Spleen (tissue), 11 donors: ENCODE measurements around the gene C8A. TPM values are rescaled to one million over a fixed set of nuclear protein-coding genes. Genes with fewer than 3 reads are reported as not detected.

ENCODE experiments used
- DNase-seq: peaks from one replicate; pipeline ENCODE4 v3.0.0-alpha.2; 2020
- H3K27ac ChIP-seq, 8 donors: fragments of 200-600 bp; sonication (generic) in 7 of 8; 1 replicate in 4 of 8; 2 replicates in 4 of 8; pipeline versions ENCODE4 v1.5.0 to v1.8.0; 2016 to 2021; ENCODE audit warnings: inconsistent platforms in 4 of 8, mild to moderate bottlenecking in 4 of 8, moderate library complexity in 1 of 8
- H3K27me3 ChIP-seq, 7 donors: fragments of 200-600 bp; sonication (generic) in 6 of 7; replicated peaks in 1 of 7; 1 replicate in 4 of 7; 2 replicates in 3 of 7; pipeline versions ENCODE4 v1.5.0 to v1.8.0; 2016 to 2021; ENCODE audit warnings: inconsistent platforms in 3 of 7, mild to moderate bottlenecking in 1 of 7
- H3K36me3 ChIP-seq, 6 donors: fragments of 200-600 bp; sonication (generic) in 5 of 6; 1 replicate in 4 of 6; 2 replicates in 2 of 6; pipeline versions ENCODE4 v1.5.0 to v1.8.0; 2016 to 2021; ENCODE audit warnings: inconsistent platforms in 2 of 6
- H3K4me1 ChIP-seq, 6 donors: fragments of 200-600 bp; sonication (generic) in 5 of 6; 1 replicate in 3 of 6; 2 replicates in 3 of 6; pipeline versions ENCODE4 v1.5.0 to v1.8.0; 2016 to 2021; ENCODE audit warnings: inconsistent platforms in 3 of 6
- H3K4me3 ChIP-seq, 8 donors: fragments of 200-600 bp; sonication (generic) in 7 of 8; 1 replicate in 4 of 8; 2 replicates in 4 of 8; pipeline versions ENCODE4 v1.5.0 to v1.8.0; 2016 to 2021; ENCODE audit warnings: inconsistent platforms in 4 of 8, mild to moderate bottlenecking in 4 of 8, moderate library complexity in 2 of 8
- H3K9me3 ChIP-seq, 8 donors: fragments of 200-600 bp; sonication (generic) in 7 of 8; 1 replicate in 4 of 8; 2 replicates in 4 of 8; pipeline versions ENCODE4 v1.5.0 to v1.8.0; 2016 to 2021; ENCODE audit warnings: inconsistent platforms in 4 of 8
- CTCF ChIP-seq, 11 experiments: fragments of 200-600 bp in 7 of 11; fragments of 450-650 bp in 4 of 11; sonication (generic) in 4 of 11; IDR thresholded peaks in 8 of 11; conservative IDR thresholded peaks in 3 of 11; 1 replicate in 7 of 11; 2 replicates in 4 of 11; pipeline versions ENCODE4 v1.4.0 to v1.8.0; 2016 to 2021; ENCODE audit warnings: antibody characterized with exemption in 11 of 11, inconsistent platforms in 4 of 11, mild to moderate bottlenecking in 1 of 11
- POLR2A ChIP-seq, 3 donors: fragments of 450-650 bp; IDR thresholded peaks; one replicate each; pipeline ENCODE4 v1.5.1; 2017; ENCODE audit warnings: antibody characterized with exemption in 3 of 3, mild to moderate bottlenecking in 1 of 3
- POLR2AphosphoS5 ChIP-seq, 3 donors: sonication (generic); formaldehyde crosslinking; IDR thresholded peaks; one replicate each; pipeline ENCODE4 v1.5.1; 2017; ENCODE audit warnings: antibody characterized with exemption in 3 of 3
- WGBS, 5 donors: extraction: QIAGEN DNeasy Blood & Tissue Kit in 3 of 5; methylation state at CpG; one replicate each; pipeline versions ENCODE4 v1.1.5 to v1.1.7; 2013 to 2018; 5-methylcytosine and 5-hydroxymethylcytosine counted together
- intact Hi-C: fragments of 100-400 bp; cut with DNase I; formaldehyde crosslinking; loops from one replicate; pipeline ENCODE4 v1.15.0; 2023; ENCODE audit warnings: low total_unique reads
- polyA plus RNA-seq, 3 donors: library from polyadenylated mRNA; stranded (reverse); fragments of 200-250 nt; gene quantifications; one replicate each; pipeline ENCODE4 v1.2.1, GENCODE V29; 2013
- total RNA-seq, 7 donors: library from RNA; depleted of rRNA in 3 of 7; stranded (reverse); fragments of >200 nt in 3 of 7; fragmentation: NEBNext Ultra II Directional in 4 of 7; extraction: Animal tissue kit (Norgen Biotek cat#: 25700) in 4 of 7; gene quantifications; one replicate each; pipeline versions ENCODE4 v1.1.0 to v1.2.1, GENCODE V29; 2016 to 2021
- donor health status: healthy with polysubstance abuse.
- donor health status: DM: no; HTN: no; CAD: no; lungs with moderate emphysema.
- donor health status: DM: no; HTN: no; CAD: no.
- donor health status: Bipolar disorder and iron deficiency.
- donor health status: healthy.
- donor health status: DM: no; HTN: no; CAD: no.
- donor health status: DM: yes; HTN: yes; CAD: no.

C8A gene
- total and polyA plus RNA-seq, 10 donors, result 0.03 TPM; not detected in 9

GRCh38 chr1:56952501-56952900 is 97.9 kb downstream of the C8A start:
- no peak for DNase-seq
- Histone ChIP-seq H3K27ac (no peak overlapping the region), H3K4me3 (no peak overlapping the region), H3K36me3 (no peaks in the 10 kb centered on the region), H3K4me1 (no peaks in the 10 kb centered on the region), H3K9me3 (no peaks in the 10 kb centered on the region), H3K27me3 (peaks cover 0 to 9% (median 0%) of the 10 kb centered on the region in 7 donors)
- WGBS, 5 donors, result 87 to 91% (median 90%) methylated on average over 8 of the region's 8 CpGs
- intact Hi-C loops, result no loop called here
- TF ChIP-seq POLR2AphosphoS5 (IDR thresholded peaks at IDR 0.05) (no peak), CTCF (IDR thresholded peaks at IDR 0.05 in 8 of 11, conservative IDR thresholded peaks at IDR 0.05 in 3 of 11) (no peak), POLR2A (IDR thresholded peaks at IDR 0.05) (no peak)

GRCh38 chr1:56953386-56953785 is 98.8 kb downstream of the C8A start:
- Histone ChIP-seq H3K27ac (no peak overlapping the region), H3K36me3 (no peaks in the 10 kb centered on the region), H3K27me3 (peaks cover 0 to 9% (median 0%) of the 10 kb centered on the region in 7 donors), H3K4me1 (no peaks in the 10 kb centered on the region), H3K4me3 (no peak overlapping the region), H3K9me3 (no peaks in the 10 kb centered on the region)
- WGBS, 5 donors, result 45 to 55% (median 52%) methylated on average over 5 of the region's 5 CpGs
- intact Hi-C loops, result no loop called here
- no peak for TF ChIP-seq POLR2AphosphoS5 (IDR thresholded peaks at IDR 0.05)
- TF ChIP-seq CTCF (IDR thresholded peaks at IDR 0.05 in 8 of 11, conservative IDR thresholded peaks at IDR 0.05 in 3 of 11), result no peak
- no peak for TF ChIP-seq POLR2A (IDR thresholded peaks at IDR 0.05)
- no peak for DNase-seq

GRCh38 chr1:56954664-56955063 is 100.1 kb downstream of the C8A start:
- TF ChIP-seq CTCF (IDR thresholded peaks at IDR 0.05 in 8 of 11, conservative IDR thresholded peaks at IDR 0.05 in 3 of 11), result no peak
- no peak for TF ChIP-seq POLR2AphosphoS5 (IDR thresholded peaks at IDR 0.05)
- no peak for TF ChIP-seq POLR2A (IDR thresholded peaks at IDR 0.05)
- H3K4me1 ChIP-seq, result no peaks in the 10 kb centered on the region
- H3K4me3 ChIP-seq, result no peak overlapping the region
- intact Hi-C loops, result no loop called here
- H3K27me3 ChIP-seq, result peaks cover 0 to 9% (median 0%) of the 10 kb centered on the region in 7 donors
- no peak for DNase-seq
- no peaks in the 10 kb centered on the region for H3K9me3 ChIP-seq
- no peak overlapping the region for H3K27ac ChIP-seq
- WGBS, 5 donors, result 69 to 92% (median 82%) methylated on average over 1 of the region's 1 CpG
- no peaks in the 10 kb centered on the region for H3K36me3 ChIP-seq

- TF ChIP-seq POLR2AphosphoS5 (IDR thresholded peaks at IDR 0.05) (no peak), CTCF (IDR thresholded peaks at IDR 0.05 in 8 of 11, conservative IDR thresholded peaks at IDR 0.05 in 3 of 11) (no peak), POLR2A (IDR thresholded peaks at IDR 0.05) (no peak)
- intact Hi-C loops, result no loop called here
- 55 to 73% (median 64%) methylated on average over 3 of the region's 3 CpGs for WGBS, 5 donors
- H3K4me1 ChIP-seq, result no peaks in the 10 kb centered on the region
- no peak for DNase-seq
- H3K9me3 ChIP-seq, result no peaks in the 10 kb centered on the region
- no peak overlapping the region for H3K27ac ChIP-seq
- no peak overlapping the region for H3K4me3 ChIP-seq
- H3K36me3 ChIP-seq, result no peaks in the 10 kb centered on the region
- peaks cover 0 to 9% (median 0%) of the 10 kb centered on the region in 7 donors for H3K27me3 ChIP-seq
Measured at GRCh38 chr1:56957931-56958330, 103.3 kb downstream of the C8A start.
